Measurements from ENCODE around the gene CALN1. TPM values are rescaled to one million over a fixed set of nuclear protein-coding genes. Genes with fewer than 3 reads are reported as not detected.
"Not testable (repeated sequence)": the region's sequence is repeated elsewhere in the genome, so short reads cannot be mapped to it uniquely, and the experiment has no call there.

Gene CALN1
- total RNA-seq, 2 donors from 2014 or later = 1.1 to 1.2 TPM

GRCh38 chr7:72078856-72079255 is 333.3 kb downstream of the CALN1 start:
- TF ChIP-seq CTCF (IDR thresholded peaks at IDR 0.05) = no peak
- TF ChIP-seq POLR2A (IDR thresholded peaks at IDR 0.05) = no peak
- WGBS = 97% methylated on average over 11 of the region's 11 CpGs
- Histone ChIP-seq H3K4me1 (replicated peaks) (no peaks in the 10 kb centered on the region), H3K9me3 (no peaks in the 10 kb centered on the region), H3K27me3 (replicated peaks; ENCODE audit: insufficient read depth) (no peaks in the 10 kb centered on the region), H3K4me3 (no peak overlapping the region), H3K27ac (no peak overlapping the region), H3K36me3 (no peaks in the 10 kb centered on the region)
- intact Hi-C loops (cut with DNase I) = no loop called here
- DNase-seq (ENCODE audit: low spot score) = no peak

DNA sequence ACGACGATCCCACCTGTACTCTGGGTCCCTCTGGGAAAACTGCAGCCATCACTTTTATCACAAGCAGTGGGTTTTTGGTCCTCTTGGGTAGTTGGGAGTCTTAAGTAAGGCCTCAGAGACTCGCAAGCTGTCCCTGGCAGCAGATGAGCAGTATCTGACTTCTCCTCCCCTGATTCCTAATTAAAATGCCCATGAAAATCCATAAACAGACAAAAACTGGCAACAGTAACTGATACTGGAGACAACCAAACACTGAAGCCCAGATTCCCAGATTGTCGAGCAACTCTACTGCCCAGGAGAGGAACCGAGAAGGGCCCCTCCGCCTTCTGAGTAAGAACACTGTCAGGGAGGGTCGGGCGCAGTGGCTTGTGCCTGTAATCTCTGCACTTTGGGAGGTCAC is 333.8 kb downstream of the CALN1 start:
- no peak overlapping the region for H3K27ac ChIP-seq
- H3K36me3 ChIP-seq = no peaks in the 10 kb centered on the region
- 77% methylated on average over 8 of the region's 8 CpGs for WGBS
- no peaks in the 10 kb centered on the region for H3K4me1 ChIP-seq (replicated peaks)
- DNase-seq (ENCODE audit: low spot score) = no peak
- intact Hi-C loops (cut with DNase I) = no loop called here
- H3K4me3 ChIP-seq = no peak overlapping the region
- H3K9me3 ChIP-seq = no peaks in the 10 kb centered on the region
- no peaks in the 10 kb centered on the region for H3K27me3 ChIP-seq (replicated peaks; ENCODE audit: insufficient read depth)
- TF ChIP-seq CTCF (IDR thresholded peaks at IDR 0.05) (no peak), POLR2AphosphoS5 (IDR thresholded peaks at IDR 0.05) (no peak), POLR2A (IDR thresholded peaks at IDR 0.05) (no peak)

GRCh38 chr7:72077786-72078185 is 334.4 kb downstream of the CALN1 start:
- H3K27me3 ChIP-seq (replicated peaks; ENCODE audit: insufficient read depth) = no peaks in the 10 kb centered on the region
- no peaks in the 10 kb centered on the region for H3K9me3 ChIP-seq
- no peak for DNase-seq (ENCODE audit: low spot score)
- no peaks in the 10 kb centered on the region for H3K4me1 ChIP-seq (replicated peaks)
- H3K36me3 ChIP-seq = no peaks in the 10 kb centered on the region
- TF ChIP-seq POLR2AphosphoS5 (IDR thresholded peaks at IDR 0.05) (no peak), CTCF (IDR thresholded peaks at IDR 0.05) (no peak), POLR2A (IDR thresholded peaks at IDR 0.05) (no peak)
- 91% methylated on average over 4 of the region's 4 CpGs for WGBS
- no peak overlapping the region for H3K27ac ChIP-seq
- intact Hi-C loops (cut with DNase I) = no loop called here
- H3K4me3 ChIP-seq = no peak overlapping the region

- no peak overlapping the region for H3K27ac ChIP-seq
- no peak for TF ChIP-seq CTCF (IDR thresholded peaks at IDR 0.05)
- no peak for TF ChIP-seq POLR2A (IDR thresholded peaks at IDR 0.05)
- TF ChIP-seq POLR2AphosphoS5 (IDR thresholded peaks at IDR 0.05) = no peak
- DNase-seq (ENCODE audit: low spot score) = no peak
- intact Hi-C loops (cut with DNase I) = no loop called here
- H3K36me3 ChIP-seq = no peaks in the 10 kb centered on the region
- H3K27me3 ChIP-seq (replicated peaks; ENCODE audit: insufficient read depth) = no peaks in the 10 kb centered on the region
- H3K4me1 ChIP-seq (replicated peaks) = no peaks in the 10 kb centered on the region
- H3K9me3 ChIP-seq = no peaks in the 10 kb centered on the region
- H3K4me3 ChIP-seq = no peak overlapping the region
These were observed 339.2 kb downstream of the CALN1 start for GRCh38 chr7:72072901-72073300.

DNA sequence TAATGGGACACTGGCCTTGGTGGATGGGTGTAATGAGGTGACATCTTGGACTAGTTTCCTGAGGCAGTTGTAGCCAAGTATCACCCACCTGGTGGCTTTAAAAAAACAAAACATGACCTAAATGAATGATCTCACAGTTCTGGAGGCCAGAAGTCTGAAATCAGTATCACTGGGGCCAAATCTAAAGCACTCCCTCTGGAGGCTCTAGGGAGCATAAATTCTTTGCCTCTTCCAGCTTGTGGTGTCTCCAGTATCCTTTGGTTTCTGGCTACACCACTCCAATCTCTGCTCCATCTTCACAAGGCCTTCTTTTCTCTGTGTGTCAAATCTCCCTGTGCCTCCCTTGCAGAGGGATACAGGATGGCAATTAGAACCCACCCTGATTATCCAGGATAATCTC is 342.9 kb downstream of the CALN1 start:
- H3K9me3 ChIP-seq = no peaks in the 10 kb centered on the region
- no peak for TF ChIP-seq POLR2A (IDR thresholded peaks at IDR 0.05)
- no peak for TF ChIP-seq POLR2AphosphoS5 (IDR thresholded peaks at IDR 0.05)
- TF ChIP-seq CTCF (IDR thresholded peaks at IDR 0.05) = no peak
- H3K4me3 ChIP-seq = no peak overlapping the region
- intact Hi-C loops (cut with DNase I) = no loop called here
- no peaks in the 10 kb centered on the region for H3K27me3 ChIP-seq (replicated peaks; ENCODE audit: insufficient read depth)
- DNase-seq (ENCODE audit: low spot score) = no peak
- H3K4me1 ChIP-seq (replicated peaks) = no peaks in the 10 kb centered on the region
- no peak overlapping the region for H3K27ac ChIP-seq
- no peaks in the 10 kb centered on the region for H3K36me3 ChIP-seq

GRCh38 chr7:72065764-72066163 is 346.4 kb downstream of the CALN1 start:
- DNase-seq (ENCODE audit: low spot score); intact Hi-C loops (cut with DNase I); H3K36me3 ChIP-seq; H3K4me3 ChIP-seq; H3K27me3 ChIP-seq (replicated peaks; ENCODE audit: insufficient read depth); H3K27ac ChIP-seq; H3K9me3 ChIP-seq; H3K4me1 ChIP-seq (replicated peaks): not testable (repeated sequence)
- 100% methylated on average over 1 of the region's 1 CpG for WGBS

Measured in prostate gland (tissue), 2 donors.